Activated T-cell treated with anti-CD3 and anti-CD28 coated beads for 4 hours (primary cell): ENCODE data around the gene CLDN5.
A peak's percentile ranks its signal among the peaks of the same experiment; 100 is the strongest.

Source experiments
- DNase-seq: peaks from one replicate; pipeline ENCODE4 v3.0.0-alpha.2; 2020

CLDN5 gene

GRCh38 chr22:19501897-19502447 lies 22.2 kb downstream of the CLDN5 start:
- no peak for DNase-seq

DNA sequence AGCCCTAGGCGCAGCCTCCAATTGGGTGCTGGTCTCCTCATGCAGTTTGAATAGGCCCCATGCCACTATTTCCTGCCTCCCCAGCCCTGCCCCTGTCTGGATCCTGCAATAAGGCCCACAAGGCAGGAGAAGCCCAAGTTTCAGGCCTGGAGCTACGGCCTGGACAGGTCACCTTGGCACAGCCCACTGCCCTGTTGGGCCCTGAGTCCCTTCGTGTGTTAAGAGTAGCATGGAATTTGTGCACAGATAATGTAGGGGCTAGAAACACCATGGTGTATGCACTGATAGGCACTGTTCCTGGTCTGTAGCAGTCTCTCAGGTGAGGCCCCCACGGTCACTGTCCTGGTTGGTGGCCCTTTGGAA lies 24.3 kb downstream of the CLDN5 start:
- no peak for DNase-seq

GRCh38 chr22:19499236-19499879 lies 24.9 kb downstream of the CLDN5 start:
- DNase-seq: no peak

GRCh38 chr22:19498866-19499190 lies 25.4 kb downstream of the CLDN5 start:
- DNase-seq: no peak

- DNase-seq: no peak
Measured at GRCh38 chr22:19498154-19498865, 25.9 kb downstream of the CLDN5 start.

GRCh38 chr22:19497245-19497644 lies 27.0 kb downstream of the CLDN5 start:
- no peak for DNase-seq

GRCh38 chr22:19496324-19496630 lies 27.9 kb downstream of the CLDN5 start:
- no peak for DNase-seq

- DNase-seq: no peak
Measured at GRCh38 chr22:19495562-19496323, 28.5 kb downstream of the CLDN5 start.

- DNase-seq: no peak
Measured at GRCh38 chr22:19494676-19495173, 29.5 kb downstream of the CLDN5 start.

GRCh38 chr22:19494001-19494560 lies 30.1 kb downstream of the CLDN5 start:
- no peak for DNase-seq

- no peak for DNase-seq
Measured at GRCh38 chr22:19492504-19493174, 31.6 kb downstream of the CLDN5 start.

DNA sequence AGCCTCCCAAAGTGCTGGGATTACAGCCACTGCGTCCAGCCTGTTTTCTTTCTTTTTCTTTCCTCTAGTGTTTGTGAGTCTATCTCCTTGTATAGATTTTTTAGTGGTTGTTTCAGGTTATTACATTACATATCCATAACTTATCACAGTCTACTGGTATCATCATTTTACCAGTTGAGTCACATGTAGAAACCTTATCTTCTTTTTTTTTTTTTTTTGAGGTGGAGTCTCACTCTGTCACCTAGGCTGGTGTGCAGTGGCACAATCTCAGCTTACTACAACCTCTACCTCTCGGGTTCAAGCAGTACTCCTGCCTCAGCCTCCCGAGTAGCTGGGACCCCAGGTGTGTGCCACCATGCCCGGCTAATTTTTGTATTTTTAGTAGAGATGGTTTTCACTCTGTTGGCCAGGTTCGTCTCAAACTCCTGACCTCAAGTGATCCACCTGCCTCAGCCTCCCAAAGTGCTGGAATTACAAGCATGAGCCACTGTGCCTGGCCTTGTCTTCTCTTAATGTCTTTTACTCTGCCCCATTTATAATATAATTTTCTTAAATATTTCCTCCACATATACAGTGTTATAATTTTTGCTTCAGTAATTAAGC lies 33.5 kb downstream of the CLDN5 start:
- DNase-seq: no peak

- DNase-seq: no peak
Measured at GRCh38 chr22:19488884-19489843, 35.0 kb downstream of the CLDN5 start.

GRCh38 chr22:19488285-19488684 lies 35.9 kb downstream of the CLDN5 start:
- no peak for DNase-seq

DNA sequence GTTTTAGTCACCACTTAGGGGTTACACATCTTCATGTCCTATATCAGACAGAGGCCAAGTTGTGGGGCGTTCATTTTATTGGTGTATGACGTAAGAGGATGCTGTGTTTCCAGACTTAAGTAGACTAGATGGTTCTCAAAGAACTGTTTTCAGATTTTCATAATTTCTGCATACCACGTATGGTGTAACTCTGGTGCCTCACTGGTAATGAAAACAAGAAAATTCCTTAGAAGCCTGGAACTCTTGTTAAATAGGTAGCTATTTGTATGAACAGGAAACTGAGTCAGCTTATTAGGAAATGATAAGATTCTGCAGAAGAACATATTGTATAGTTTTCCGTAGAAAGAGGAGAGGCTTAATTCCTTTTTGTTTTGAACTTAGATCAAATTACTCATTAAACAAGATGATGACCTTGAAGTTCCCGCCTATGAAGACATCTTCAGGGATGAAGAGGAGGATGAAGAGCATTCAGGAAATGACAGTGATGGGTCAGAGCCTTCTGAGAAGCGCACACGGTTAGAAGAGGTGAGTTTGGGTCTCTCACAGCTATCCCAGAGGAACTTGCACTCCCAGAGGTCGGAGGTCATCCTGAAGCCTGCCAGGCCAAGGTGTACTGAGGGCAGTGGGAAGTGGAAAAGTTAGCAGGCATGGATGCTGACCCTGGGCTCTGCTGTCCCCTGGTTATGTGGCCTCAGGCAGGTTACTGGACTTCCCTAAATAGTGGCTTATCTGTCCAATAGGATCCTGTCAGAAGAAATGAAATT lies 40.5 kb downstream of the CLDN5 start:
- no peak for DNase-seq

DNA sequence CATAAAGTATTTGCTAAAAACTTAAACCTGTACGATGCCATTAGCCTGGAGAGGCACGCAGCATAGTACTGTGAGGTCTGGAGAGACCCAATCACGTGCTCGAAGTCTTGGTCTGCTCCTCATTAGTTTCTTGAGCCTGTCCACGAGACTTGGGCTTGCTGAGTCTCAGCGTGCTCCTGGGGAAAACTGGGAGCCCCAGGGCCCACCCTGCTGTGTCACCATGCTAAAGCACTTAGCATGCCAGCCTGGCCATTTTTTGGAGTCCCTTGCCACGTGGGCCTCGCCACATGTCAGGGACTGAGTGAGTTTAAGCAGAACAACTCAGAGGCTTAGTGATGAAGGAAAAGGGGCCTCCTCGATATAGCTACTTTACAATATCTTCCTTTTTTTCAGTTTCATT lies 41.9 kb downstream of the CLDN5 start:
- no peak for DNase-seq

DNA sequence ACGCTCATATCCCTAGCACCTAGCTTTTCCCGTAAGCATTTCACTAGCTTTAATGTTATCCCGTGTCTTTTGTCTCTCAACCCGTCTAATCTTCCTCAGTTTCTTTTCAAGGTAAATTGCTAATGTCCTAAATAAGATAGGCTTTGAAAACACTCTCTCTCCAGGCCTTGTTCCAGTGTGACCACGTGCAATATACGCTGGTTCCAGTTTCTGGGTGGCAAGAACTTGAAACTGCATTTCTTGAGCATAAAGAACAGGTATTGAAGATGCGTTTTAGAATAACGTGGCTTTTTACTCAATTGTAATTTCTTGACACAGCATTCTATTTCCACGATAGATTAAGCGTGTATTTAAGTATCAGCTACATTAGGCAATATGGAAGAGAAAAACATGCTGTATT lies 43.4 kb downstream of the CLDN5 start:
- no peak for DNase-seq

DNA sequence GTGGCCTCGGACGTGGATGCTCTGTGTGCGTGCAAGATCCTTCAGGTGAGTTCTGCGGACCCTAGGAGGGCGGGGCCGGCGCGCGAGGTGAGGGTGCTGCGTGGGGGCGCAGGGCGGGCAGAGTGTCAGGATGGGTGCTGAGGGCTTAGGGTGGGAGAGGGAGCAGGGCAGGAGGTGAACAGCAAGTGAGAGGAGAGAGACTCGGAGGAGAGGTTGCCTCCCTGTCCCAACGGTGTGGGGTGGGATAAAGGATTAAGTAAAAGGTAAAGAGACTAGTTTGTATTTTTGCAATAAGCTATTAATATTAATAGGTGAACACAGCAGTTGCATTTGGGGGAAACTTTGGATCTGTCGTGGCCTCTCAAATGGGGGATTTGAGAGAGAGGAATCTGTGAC lies 44.0 kb downstream of the CLDN5 start:
- no peak for DNase-seq

DNA sequence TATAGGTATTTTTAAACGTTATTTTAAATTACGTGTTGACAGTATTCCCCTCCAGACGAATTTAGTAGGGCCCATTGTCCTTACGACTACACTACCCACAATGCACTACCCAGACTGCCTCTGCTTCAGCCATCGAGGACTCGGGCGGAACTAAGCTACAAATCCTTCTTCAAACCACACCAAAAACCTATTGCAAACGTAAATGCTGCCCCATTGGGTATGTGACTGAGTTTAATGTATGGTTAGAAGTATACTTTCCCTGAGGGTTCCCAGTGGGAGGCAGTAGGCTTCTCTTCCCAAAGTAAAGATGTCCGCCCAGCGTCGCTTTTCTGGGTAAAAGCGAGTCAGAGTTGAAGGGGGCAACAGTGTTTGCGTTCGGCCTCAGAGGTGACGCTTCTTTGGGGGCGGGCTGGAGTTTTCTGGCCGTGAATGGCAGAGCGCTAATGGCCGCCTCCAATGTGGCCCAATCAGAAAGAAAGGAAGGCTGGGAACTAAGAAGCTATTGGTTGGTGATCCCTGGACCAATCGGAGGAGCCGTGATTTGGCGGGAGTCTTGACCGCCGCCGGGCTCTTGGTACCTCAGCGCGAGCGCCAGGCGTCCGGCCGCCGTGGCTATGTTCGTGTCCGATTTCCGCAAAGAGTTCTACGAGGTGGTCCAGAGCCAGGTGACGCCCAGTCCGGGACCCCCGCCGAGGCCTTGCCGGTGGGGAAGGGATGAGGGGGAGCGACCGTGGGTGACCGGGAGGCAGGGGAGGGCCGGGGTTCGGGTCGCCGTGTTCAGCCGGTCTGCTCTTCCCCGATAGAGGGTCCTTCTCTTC lies 44.6 kb downstream of the CLDN5 start, which contains the start of gene CDC45:
Gene CDC45 (plus strand): TSS at position 566 of the 818 bp plus-strand sequence. CDS start 49 bp downstream, at position 615.
- peak; percentile 90 for DNase-seq
